MM.1S (cell line): Measurements from ENCODE around the gene CHERP.

ENCODE experiments used
- EZH2phosphoT487 ChIP-seq: fragments of 300-600 bp; sonication (generic); IDR thresholded peaks from 2 replicates; pipeline ENCODE4 v1.6.1; 2018; ENCODE audit warnings: antibody characterized with exemption, low read length
- TF ChIP-seq, protein P1 (sequence below): fragments of 300-600 bp; sonication (generic); IDR thresholded peaks from 2 replicates; pipeline ENCODE4 v1.5.1; 2016; ENCODE audit warnings: antibody characterized with exemption, low read length, mixed read lengths

DNA sequence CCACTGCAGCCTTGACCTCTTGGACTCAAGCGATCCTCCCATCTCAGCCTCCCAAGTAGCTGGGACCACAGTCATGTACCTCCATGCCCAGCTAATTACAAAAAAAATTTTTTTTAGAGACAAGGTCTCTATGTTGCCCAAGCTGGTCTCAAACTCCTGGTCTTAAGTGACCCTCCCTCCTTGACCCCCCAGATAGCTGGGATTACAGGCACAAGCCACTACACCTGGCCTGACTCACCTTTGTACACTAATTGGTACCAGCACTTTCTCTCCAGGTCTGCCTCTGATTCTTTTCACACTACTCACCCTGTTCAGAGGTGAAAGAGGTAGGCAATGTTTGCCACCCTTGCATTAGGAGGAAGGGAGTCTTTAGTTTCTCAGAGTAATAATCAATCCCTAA lies 64.9 kb downstream of the CHERP start:
- TF ChIP-seq, protein P1, sequence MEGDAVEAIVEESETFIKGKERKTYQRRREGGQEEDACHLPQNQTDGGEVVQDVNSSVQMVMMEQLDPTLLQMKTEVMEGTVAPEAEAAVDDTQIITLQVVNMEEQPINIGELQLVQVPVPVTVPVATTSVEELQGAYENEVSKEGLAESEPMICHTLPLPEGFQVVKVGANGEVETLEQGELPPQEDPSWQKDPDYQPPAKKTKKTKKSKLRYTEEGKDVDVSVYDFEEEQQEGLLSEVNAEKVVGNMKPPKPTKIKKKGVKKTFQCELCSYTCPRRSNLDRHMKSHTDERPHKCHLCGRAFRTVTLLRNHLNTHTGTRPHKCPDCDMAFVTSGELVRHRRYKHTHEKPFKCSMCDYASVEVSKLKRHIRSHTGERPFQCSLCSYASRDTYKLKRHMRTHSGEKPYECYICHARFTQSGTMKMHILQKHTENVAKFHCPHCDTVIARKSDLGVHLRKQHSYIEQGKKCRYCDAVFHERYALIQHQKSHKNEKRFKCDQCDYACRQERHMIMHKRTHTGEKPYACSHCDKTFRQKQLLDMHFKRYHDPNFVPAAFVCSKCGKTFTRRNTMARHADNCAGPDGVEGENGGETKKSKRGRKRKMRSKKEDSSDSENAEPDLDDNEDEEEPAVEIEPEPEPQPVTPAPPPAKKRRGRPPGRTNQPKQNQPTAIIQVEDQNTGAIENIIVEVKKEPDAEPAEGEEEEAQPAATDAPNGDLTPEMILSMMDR: no peak
- no peak for TF ChIP-seq EZH2phosphoT487
